ENCODE data around the gene CCDC117. TPM values are rescaled to one million over a fixed set of nuclear protein-coding genes. Genes with fewer than 3 reads are reported as not detected.

The CCDC117 gene
- total RNA-seq, 1 donor: 28.6 TPM

DNA sequence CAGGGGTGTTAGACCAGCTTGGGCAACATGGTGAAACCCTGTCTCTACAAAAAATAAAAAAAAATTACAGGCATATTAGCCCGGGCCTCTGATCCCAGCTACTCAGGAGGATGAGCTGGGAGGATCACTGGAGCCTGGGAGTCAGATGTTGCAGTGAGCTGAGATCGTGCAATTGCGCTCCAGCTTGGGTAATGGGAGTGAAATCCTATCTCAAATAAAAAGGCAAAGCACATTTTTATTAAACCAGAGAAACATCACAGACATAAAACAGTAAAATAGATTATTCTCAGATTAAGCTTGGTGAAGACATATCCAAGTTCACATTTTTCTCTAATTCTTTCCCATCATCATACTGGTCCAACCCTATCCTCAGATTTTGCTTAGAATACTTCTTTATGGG lies 57.9 kb downstream of the CCDC117 start:
- H3K4me1 ChIP-seq (ENCODE audit: insufficient read depth, low read length): no peaks in the 10 kb centered on the region
- H3K27me3 ChIP-seq (ENCODE audit: insufficient read depth, low read length): no peaks in the 10 kb centered on the region
- H4K20me1 ChIP-seq (ENCODE audit: insufficient read depth, low read length): peaks cover 3% of the 10 kb centered on the region
- H2AFZ ChIP-seq (ENCODE audit: low read length): no peak overlapping the region
- TF ChIP-seq, protein P1, sequence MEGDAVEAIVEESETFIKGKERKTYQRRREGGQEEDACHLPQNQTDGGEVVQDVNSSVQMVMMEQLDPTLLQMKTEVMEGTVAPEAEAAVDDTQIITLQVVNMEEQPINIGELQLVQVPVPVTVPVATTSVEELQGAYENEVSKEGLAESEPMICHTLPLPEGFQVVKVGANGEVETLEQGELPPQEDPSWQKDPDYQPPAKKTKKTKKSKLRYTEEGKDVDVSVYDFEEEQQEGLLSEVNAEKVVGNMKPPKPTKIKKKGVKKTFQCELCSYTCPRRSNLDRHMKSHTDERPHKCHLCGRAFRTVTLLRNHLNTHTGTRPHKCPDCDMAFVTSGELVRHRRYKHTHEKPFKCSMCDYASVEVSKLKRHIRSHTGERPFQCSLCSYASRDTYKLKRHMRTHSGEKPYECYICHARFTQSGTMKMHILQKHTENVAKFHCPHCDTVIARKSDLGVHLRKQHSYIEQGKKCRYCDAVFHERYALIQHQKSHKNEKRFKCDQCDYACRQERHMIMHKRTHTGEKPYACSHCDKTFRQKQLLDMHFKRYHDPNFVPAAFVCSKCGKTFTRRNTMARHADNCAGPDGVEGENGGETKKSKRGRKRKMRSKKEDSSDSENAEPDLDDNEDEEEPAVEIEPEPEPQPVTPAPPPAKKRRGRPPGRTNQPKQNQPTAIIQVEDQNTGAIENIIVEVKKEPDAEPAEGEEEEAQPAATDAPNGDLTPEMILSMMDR (IDR thresholded peaks at IDR 0.05; ENCODE audit: extremely low read depth, low read depth, low read length): no peak
- DNase-seq (ENCODE audit: insufficient read length, low spot score, missing footprints): no peak
- H3K4me2 ChIP-seq (ENCODE audit: insufficient read depth, low read length): no peak overlapping the region
- H3K9me3 ChIP-seq (ENCODE audit: low read depth, low read length): no peaks in the 10 kb centered on the region
- no peaks in the 10 kb centered on the region for H3K36me3 ChIP-seq (ENCODE audit: insufficient read depth, low read length)
- no peaks in the 10 kb centered on the region for H3K79me2 ChIP-seq (ENCODE audit: insufficient read depth, low read length)
- H3K4me3 ChIP-seq (ENCODE audit: insufficient read depth, low read length): no peak overlapping the region
- no peak overlapping the region for H3K27ac ChIP-seq (ENCODE audit: low read depth, low read length)

DNA sequence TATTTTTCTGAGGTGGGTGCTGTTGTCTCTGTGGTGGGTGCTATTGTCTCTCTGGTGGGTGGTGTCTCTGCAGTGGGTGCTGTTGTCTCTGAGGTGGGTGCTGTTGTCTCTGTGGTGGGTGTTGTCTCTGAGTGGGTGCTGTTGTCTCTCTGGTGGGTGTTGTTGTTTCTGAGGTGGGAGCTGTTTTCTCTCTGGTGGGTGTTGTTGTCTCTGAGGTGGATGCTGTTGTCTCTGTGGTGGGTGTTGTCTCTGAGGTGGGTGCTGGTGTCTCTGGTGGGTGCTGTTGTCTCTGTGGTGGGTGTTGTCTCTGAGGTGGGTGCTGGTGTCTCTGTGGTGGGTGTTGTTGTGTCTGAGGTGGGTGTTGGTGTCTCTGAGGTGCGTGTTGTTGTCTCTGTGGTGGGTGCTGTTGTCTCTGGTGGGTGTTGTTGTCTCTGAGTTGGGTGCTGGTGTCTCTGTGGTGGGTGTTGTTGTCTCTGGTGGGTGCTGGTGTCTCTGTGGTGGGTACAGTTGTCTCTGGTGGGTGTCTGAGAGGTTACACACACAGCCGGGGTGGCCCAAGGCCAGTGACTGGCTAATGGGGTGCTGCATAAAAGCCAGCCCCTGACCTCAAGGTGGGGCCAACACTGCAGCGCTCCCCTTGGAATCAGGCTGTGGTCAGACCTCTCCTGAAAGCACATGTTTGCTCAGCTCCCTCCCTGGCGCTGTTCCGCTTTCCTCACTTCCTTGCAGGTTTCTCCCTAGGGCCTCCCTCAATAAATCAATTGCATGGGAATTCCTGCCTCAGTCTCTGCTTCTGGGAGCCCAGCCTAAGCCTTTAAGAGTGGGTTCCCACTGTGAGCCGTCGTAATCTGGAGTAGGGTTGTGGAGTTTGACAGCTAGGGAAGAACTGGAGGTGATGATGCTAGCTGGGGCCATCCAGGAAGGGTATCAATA lies 58.9 kb downstream of the CCDC117 start:
- no peak for DNase-seq (ENCODE audit: insufficient read length, low spot score, missing footprints)
- H2AFZ ChIP-seq (ENCODE audit: low read length): no peak overlapping the region
- H3K36me3 ChIP-seq (ENCODE audit: insufficient read depth, low read length): no peaks in the 10 kb centered on the region
- no peaks in the 10 kb centered on the region for H3K27me3 ChIP-seq (ENCODE audit: insufficient read depth, low read length)
- no peak overlapping the region for H3K4me3 ChIP-seq (ENCODE audit: insufficient read depth, low read length)
- TF ChIP-seq, protein P1 (IDR thresholded peaks at IDR 0.05; ENCODE audit: extremely low read depth, low read depth, low read length): no peak
- H3K27ac ChIP-seq (ENCODE audit: low read depth, low read length): no peak overlapping the region
- H3K4me2 ChIP-seq (ENCODE audit: insufficient read depth, low read length): no peak overlapping the region
- peaks cover 3% of the 10 kb centered on the region for H4K20me1 ChIP-seq (ENCODE audit: insufficient read depth, low read length)
- no peaks in the 10 kb centered on the region for H3K4me1 ChIP-seq (ENCODE audit: insufficient read depth, low read length)
- H3K79me2 ChIP-seq (ENCODE audit: insufficient read depth, low read length): no peaks in the 10 kb centered on the region
- H3K9me3 ChIP-seq (ENCODE audit: low read depth, low read length): no peaks in the 10 kb centered on the region

DNA sequence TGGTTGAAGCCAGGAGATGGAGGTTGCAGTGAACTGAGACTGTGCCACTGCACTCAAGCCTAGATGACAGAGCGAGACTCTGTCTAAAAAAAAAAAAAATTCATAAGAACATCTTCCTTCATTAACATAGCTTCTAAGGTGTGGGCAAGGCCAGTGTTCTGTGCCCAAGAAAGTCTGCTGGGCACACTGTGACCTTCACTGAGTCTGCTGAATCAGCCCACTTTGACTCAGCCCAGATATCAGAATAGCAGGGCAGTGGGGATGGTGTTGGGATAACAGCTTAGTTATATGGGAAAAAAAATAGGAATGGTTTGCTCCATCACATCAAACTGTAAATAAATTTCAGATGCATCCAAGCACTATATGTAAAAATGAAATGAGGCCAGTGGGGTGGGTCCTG lies 60.2 kb downstream of the CCDC117 start:
- DNase-seq (ENCODE audit: insufficient read length, low spot score, missing footprints): no peak
- Histone ChIP-seq H3K79me2 (ENCODE audit: insufficient read depth, low read length) (no peaks in the 10 kb centered on the region), H3K9me3 (ENCODE audit: low read depth, low read length) (no peaks in the 10 kb centered on the region), H3K27me3 (ENCODE audit: insufficient read depth, low read length) (no peaks in the 10 kb centered on the region), H2AFZ (ENCODE audit: low read length) (no peak overlapping the region), H3K36me3 (ENCODE audit: insufficient read depth, low read length) (no peaks in the 10 kb centered on the region), H3K27ac (ENCODE audit: low read depth, low read length) (no peak overlapping the region), H3K4me2 (ENCODE audit: insufficient read depth, low read length) (no peak overlapping the region), H3K4me1 (ENCODE audit: insufficient read depth, low read length) (no peaks in the 10 kb centered on the region), H3K4me3 (ENCODE audit: insufficient read depth, low read length) (no peak overlapping the region), H4K20me1 (ENCODE audit: insufficient read depth, low read length) (peaks cover 3% of the 10 kb centered on the region)
- TF ChIP-seq, protein P1 (IDR thresholded peaks at IDR 0.05; ENCODE audit: extremely low read depth, low read depth, low read length): no peak

DNA sequence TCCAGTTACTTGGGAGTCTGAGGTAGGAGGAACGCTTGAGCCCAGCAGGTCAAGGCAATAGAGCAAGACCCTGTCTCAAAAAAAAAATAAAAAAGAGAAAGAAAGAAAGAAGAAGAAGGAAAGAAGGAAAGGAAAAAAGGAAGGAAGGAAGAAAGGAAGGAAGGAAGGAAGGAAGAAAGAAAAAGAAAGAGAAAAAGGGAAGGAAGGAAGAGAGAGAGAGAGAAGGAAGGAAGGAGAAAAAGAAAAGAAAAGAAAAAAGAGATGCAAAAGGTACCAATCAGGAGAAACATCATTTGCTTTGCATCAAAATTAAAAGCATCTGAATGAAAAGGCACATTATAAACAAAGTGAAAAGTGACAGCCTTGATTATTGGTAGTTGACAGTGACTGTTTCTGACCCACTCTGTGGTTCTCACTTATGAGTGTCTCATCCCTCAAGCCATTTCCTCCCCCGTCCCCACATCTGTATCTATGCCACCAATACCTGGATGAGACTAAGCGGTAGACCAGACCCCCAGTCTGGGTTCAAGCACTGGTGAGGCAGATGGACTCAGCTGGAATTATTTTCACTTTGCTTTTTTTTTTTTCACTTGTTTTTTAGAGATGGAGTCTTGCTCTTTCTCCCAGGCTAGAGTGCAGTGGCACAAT lies 60.9 kb downstream of the CCDC117 start:
- Histone ChIP-seq H3K4me2 (ENCODE audit: insufficient read depth, low read length) (no peak overlapping the region), H2AFZ (ENCODE audit: low read length) (no peak overlapping the region), H3K4me1 (ENCODE audit: insufficient read depth, low read length) (no peaks in the 10 kb centered on the region), H3K27me3 (ENCODE audit: insufficient read depth, low read length) (no peaks in the 10 kb centered on the region), H3K4me3 (ENCODE audit: insufficient read depth, low read length) (no peak overlapping the region), H3K36me3 (ENCODE audit: insufficient read depth, low read length) (no peaks in the 10 kb centered on the region), H3K79me2 (ENCODE audit: insufficient read depth, low read length) (no peaks in the 10 kb centered on the region), H3K27ac (ENCODE audit: low read depth, low read length) (no peak overlapping the region), H3K9me3 (ENCODE audit: low read depth, low read length) (no peaks in the 10 kb centered on the region), H4K20me1 (ENCODE audit: insufficient read depth, low read length) (peaks cover 3% of the 10 kb centered on the region)
- DNase-seq (ENCODE audit: insufficient read length, low spot score, missing footprints): no peak
- TF ChIP-seq, protein P1 (IDR thresholded peaks at IDR 0.05; ENCODE audit: extremely low read depth, low read depth, low read length): no peak

Data from osteoblast (primary cell).